Stomach (tissue), 4 donors: Measurements from ENCODE around the gene KRT6C.

ENCODE experiments used
- CTCF ChIP-seq, 7 experiments: fragments of 450-650 bp in 4 of 7; fragments of 200-600 bp in 3 of 7; sonication (generic) in 3 of 7; IDR thresholded peaks; one replicate each; pipeline ENCODE4 v1.5.1; 2016 to 2019; ENCODE audit warnings: antibody characterized with exemption in 7 of 7, control low read depth in 2 of 7, mild to moderate bottlenecking in 1 of 7
- POLR2A ChIP-seq, 4 donors: fragments of 450-650 bp; IDR thresholded peaks; one replicate each; pipeline ENCODE4 v1.6.1; 2016; ENCODE audit warnings: antibody characterized with exemption in 4 of 4, control low read depth in 2 of 4, mild to moderate bottlenecking in 1 of 4, moderate library complexity in 1 of 4

GRCh38 chr12:52514471-52515318 is 41.1 kb upstream of the KRT6C start:
- TF ChIP-seq CTCF (IDR thresholded peaks at IDR 0.05) (no peak), POLR2A (IDR thresholded peaks at IDR 0.05) (no peak)
